Measurements from ENCODE around the gene FBXL4.

DNA sequence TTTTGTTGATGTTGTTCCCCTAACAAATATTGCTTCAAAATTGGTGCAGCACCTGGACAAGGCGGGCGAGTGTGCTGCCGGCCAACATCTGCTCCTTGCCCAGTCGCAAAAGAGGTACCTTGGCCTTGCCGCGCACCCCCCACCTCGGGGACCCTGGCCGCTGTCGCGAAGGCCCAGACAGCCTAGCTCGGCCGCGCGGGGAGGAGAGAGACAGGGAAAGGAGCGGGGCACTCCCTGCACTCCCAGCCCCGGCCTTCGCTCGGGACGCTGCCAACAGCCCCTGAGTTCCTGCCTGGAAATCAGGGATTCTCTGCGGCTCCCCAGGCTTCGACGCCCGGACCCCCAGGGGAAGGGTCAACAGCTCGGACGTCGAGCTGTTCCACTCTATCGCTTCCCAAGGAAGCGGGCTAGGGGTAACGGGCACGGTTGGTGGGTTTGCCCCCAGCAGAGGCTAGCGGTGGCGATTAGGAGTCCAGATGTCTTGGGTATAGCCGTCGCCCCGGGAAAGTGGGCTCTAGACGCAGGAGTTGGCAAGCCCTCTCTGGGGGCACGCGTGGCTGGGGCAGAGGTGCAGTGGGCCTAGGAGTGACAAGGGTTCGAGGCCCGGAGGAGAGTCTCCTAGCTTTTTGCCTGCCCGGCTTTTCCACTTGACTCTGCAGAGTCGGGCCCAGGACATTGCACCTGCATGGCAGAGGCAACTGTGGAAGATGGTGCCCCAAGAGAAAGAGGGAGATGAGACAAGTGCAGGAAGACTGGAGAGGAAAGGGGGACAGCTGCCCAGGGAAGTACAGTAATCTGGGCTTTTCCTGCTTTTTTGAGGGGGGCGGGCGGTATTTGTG lies 105.2 kb downstream of the FBXL4 start:
- TF ChIP-seq, protein P1, sequence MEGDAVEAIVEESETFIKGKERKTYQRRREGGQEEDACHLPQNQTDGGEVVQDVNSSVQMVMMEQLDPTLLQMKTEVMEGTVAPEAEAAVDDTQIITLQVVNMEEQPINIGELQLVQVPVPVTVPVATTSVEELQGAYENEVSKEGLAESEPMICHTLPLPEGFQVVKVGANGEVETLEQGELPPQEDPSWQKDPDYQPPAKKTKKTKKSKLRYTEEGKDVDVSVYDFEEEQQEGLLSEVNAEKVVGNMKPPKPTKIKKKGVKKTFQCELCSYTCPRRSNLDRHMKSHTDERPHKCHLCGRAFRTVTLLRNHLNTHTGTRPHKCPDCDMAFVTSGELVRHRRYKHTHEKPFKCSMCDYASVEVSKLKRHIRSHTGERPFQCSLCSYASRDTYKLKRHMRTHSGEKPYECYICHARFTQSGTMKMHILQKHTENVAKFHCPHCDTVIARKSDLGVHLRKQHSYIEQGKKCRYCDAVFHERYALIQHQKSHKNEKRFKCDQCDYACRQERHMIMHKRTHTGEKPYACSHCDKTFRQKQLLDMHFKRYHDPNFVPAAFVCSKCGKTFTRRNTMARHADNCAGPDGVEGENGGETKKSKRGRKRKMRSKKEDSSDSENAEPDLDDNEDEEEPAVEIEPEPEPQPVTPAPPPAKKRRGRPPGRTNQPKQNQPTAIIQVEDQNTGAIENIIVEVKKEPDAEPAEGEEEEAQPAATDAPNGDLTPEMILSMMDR (IDR thresholded peaks at IDR 0.05; ENCODE audit: low read depth, low read length, poor library complexity, severe bottlenecking) = no peak
- no peak for TF ChIP-seq EZH2phosphoT487 (IDR thresholded peaks at IDR 0.05; ENCODE audit: borderline replicate concordance, low read length)
